ENCODE data around the gene IMPA2. TPM values are rescaled to one million over a fixed set of nuclear protein-coding genes. Genes with fewer than 3 reads are reported as not detected.

Gene IMPA2
- total and polyA plus RNA-seq, 2 of the 13 experiments (the other 11 are each of a cell fraction or from before 2014, with no cell fraction given), result 37.8 to 71.8 TPM

GRCh38 chr18:11990539-11990938, 9.2 kb downstream of the IMPA2 start (continued):
- TF ChIP-seq SNAPC4 (CRISPR knock-in tag; IDR thresholded peaks at IDR 0.05) (no peak), SP5 (CRISPR knock-in tag; IDR thresholded peaks at IDR 0.05; ENCODE audit: borderline replicate concordance, low read depth) (no peak), SRSF1 (optimal IDR thresholded peaks at IDR 0.05; ENCODE audit: low read depth, low read length) (no peak), AHDC1 (CRISPR knock-in tag; IDR thresholded peaks at IDR 0.05; ENCODE audit: borderline replicate concordance) (no peak), TGIF2 (CRISPR knock-in tag; IDR thresholded peaks at IDR 0.05) (no peak), ZBTB21 (CRISPR knock-in tag; IDR thresholded peaks at IDR 0.05) (no peak), ETS1 (CRISPR knock-in tag; IDR thresholded peaks at IDR 0.05) (no peak)

Measured in HepG2 (cell line).